A549 (cell line): ENCODE results near the gene ACTG1. TPM values are rescaled to one million over a fixed set of nuclear protein-coding genes. Genes with fewer than 3 reads are reported as not detected.

Experiments used
- ATAC-seq, 2 experiments: fragments of 200-7000 bp in 1 of 2; fragments of >200 bp in 1 of 2; cut with Nextera tagmentation in 1 of 2; cut with Tn5 transposase in 1 of 2; 3 replicates each; pipeline versions ENCODE4 v1.8.0 to v1.9.1; 2018 to 2020; ENCODE audit warnings: mild to moderate bottlenecking in 1 of 2, moderate library complexity in 1 of 2
- CTCF ChIA-PET: fragments of 300-600 bp; sonication (Branson Sonifier 250); formaldehyde crosslinking; extraction: SDS; loops from one replicate; lab custom pipeline; 2021; ENCODE audit warnings: antibody characterized with exemption, inconsistent platforms; lab: Yijun Ruan, JAX
- POLR2A ChIA-PET: fragments of 350-600 bp; formaldehyde crosslinking; extraction: SDS; loops from one replicate; lab custom pipeline; 2021; ENCODE audit warnings: antibody characterized with exemption, inconsistent platforms; lab: Yijun Ruan, JAX
- DNase-seq, 2 experiments: peaks; one replicate each; pipeline versions ENCODE4 v3.0.0 to v3.0.0-alpha.2; 2011 to 2016; ENCODE audit warnings: low read depth in 1 of 2, low spot score in 1 of 2
- FAIRE-seq: peaks from 2 replicates; lab custom pipeline; 2011; peaks lifted over from hg19 to GRCh38; lab: Jason Lieb, UNC
- H3K27ac ChIP-seq, 2 experiments: fragments of >200 bp; sonication (Bioruptor Twin); formaldehyde crosslinking; 3 replicates each; pipeline ENCODE4 v1.5.1; 2016 to 2017
- H3K4me1 ChIP-seq: fragments of >200 bp; sonication (Bioruptor Twin); formaldehyde crosslinking; 3 replicates; pipeline ENCODE4 v1.6.1; 2016
- H3K4me2 ChIP-seq: fragments of >200 bp; sonication (Bioruptor Twin); formaldehyde crosslinking; 3 replicates; pipeline ENCODE4 v1.6.1; 2016
- H3K4me3 ChIP-seq: fragments of >200 bp; sonication (Bioruptor Twin); formaldehyde crosslinking; 3 replicates; pipeline ENCODE4 v1.5.1; 2016
- H3K9me3 ChIP-seq: fragments of >200 bp; sonication (Bioruptor Twin); formaldehyde crosslinking; 3 replicates; pipeline ENCODE4 v1.6.1; 2016
- BHLHE40 ChIP-seq: IDR thresholded peaks from 2 replicates; pipeline ENCODE4 v1.6.1; 2012; ENCODE audit warnings: low read depth, low read length, inconsistent platforms
- CHD2 ChIP-seq: fragments of 150-350 bp; IDR thresholded peaks from 2 replicates; pipeline ENCODE4 v1.6.1; 2014; ENCODE audit warnings: low read length; ENCODE audit not compliant: partially characterized antibody
- EHMT2 ChIP-seq: fragments of 200-600 bp; sonication (generic); IDR thresholded peaks from 2 replicates; pipeline ENCODE4 v1.6.1; 2016; ENCODE audit warnings: antibody characterized with exemption, low read depth, mild to moderate bottlenecking, moderate library complexity
- ESRRA ChIP-seq: fragments of 150-350 bp; IDR thresholded peaks from 2 replicates; pipeline ENCODE4 v1.6.1; 2014; ENCODE audit warnings: mild to moderate bottlenecking, low read length, borderline replicate concordance
- FOSL2 ChIP-seq, 2 experiments: fragments of 450-650 bp in 1 of 2; fragments of >200 bp in 1 of 2; sonication (Bioruptor Twin) in 1 of 2; formaldehyde crosslinking; IDR thresholded peaks; 2 replicates each; pipeline versions ENCODE4 v1.5.0 to v1.6.1; 2016 to 2020; ENCODE audit warnings: mild to moderate bottlenecking in 1 of 2, moderate library complexity in 1 of 2
- HOXB13 ChIP-seq: fragments of 250-450 bp; sonication (Bioruptor Pico); IDR thresholded peaks from 2 replicates; pipeline ENCODE4 v1.5.0; 2020; ENCODE audit warnings: low read depth, mild to moderate bottlenecking, moderate library complexity
- HOXB5 ChIP-seq: fragments of 250-450 bp; sonication (Bioruptor Pico); IDR thresholded peaks from 2 replicates; pipeline ENCODE4 v1.5.0; 2020; ENCODE audit warnings: mild to moderate bottlenecking, moderate library complexity
- JUNB ChIP-seq: fragments of >200 bp; sonication (Bioruptor Twin); formaldehyde crosslinking; IDR thresholded peaks from 2 replicates; pipeline ENCODE4 v1.6.1; 2016
- KDM1A ChIP-seq: fragments of 200-600 bp; sonication (generic); IDR thresholded peaks from 2 replicates; pipeline ENCODE4 v1.6.1; 2016; ENCODE audit warnings: low read depth, mild to moderate bottlenecking
- KDM5A ChIP-seq: fragments of 200-600 bp; sonication (generic); IDR thresholded peaks from 2 replicates; pipeline ENCODE4 v1.6.1; 2016; ENCODE audit warnings: antibody characterized with exemption, mild to moderate bottlenecking
- MAFK ChIP-seq: fragments of 450-650 bp; IDR thresholded peaks from 2 replicates; pipeline ENCODE4 v1.6.1; 2014; ENCODE audit not compliant: partially characterized antibody
- MYC ChIP-seq: IDR thresholded peaks from 2 replicates; pipeline ENCODE4 v1.6.1; 2012; ENCODE audit warnings: mild to moderate bottlenecking, inconsistent platforms, low read length, improper control_type of control experiment, borderline replicate concordance
- NFE2L2 ChIP-seq: fragments of 150-350 bp; conservative IDR thresholded peaks from 2 replicates; pipeline ENCODE4 v1.6.1; 2014; ENCODE audit warnings: low read length
- NR3C1 ChIP-seq: fragments of >200 bp; sonication (Bioruptor Twin); formaldehyde crosslinking; IDR thresholded peaks from 3 replicates; pipeline ENCODE4 v1.6.1; 2017
- PHF8 ChIP-seq: fragments of 200-600 bp; sonication (generic); IDR thresholded peaks from 2 replicates; pipeline ENCODE4 v1.6.1; 2016; ENCODE audit warnings: low read depth, mild to moderate bottlenecking, antibody characterized with exemption, moderate library complexity, borderline replicate concordance
- POLR2A ChIP-seq: IDR thresholded peaks from 2 replicates; pipeline ENCODE4 v1.6.1; 2012; ENCODE audit warnings: mild to moderate bottlenecking, low read length
- RAD21 ChIP-seq, 2 experiments: fragments of >200 bp in 1 of 2; sonication (Bioruptor Twin) in 1 of 2; formaldehyde crosslinking in 1 of 2; IDR thresholded peaks in 1 of 2; conservative IDR thresholded peaks in 1 of 2; 2 replicates in 1 of 2; 3 replicates in 1 of 2; pipeline ENCODE4 v1.6.1; 2012 to 2018; ENCODE audit warnings: inconsistent platforms in 1 of 2
- RARB ChIP-seq: fragments of 250-450 bp; sonication (Bioruptor Pico); IDR thresholded peaks from 2 replicates; pipeline ENCODE4 v1.8.0; 2021; ENCODE audit warnings: mild to moderate bottlenecking, moderate library complexity
- RNF2 ChIP-seq: fragments of 200-600 bp; sonication (generic); IDR thresholded peaks from 2 replicates; pipeline ENCODE4 v1.6.1; 2016; ENCODE audit warnings: low read depth, mild to moderate bottlenecking, antibody characterized with exemption, moderate library complexity, borderline replicate concordance
- TFCP2L1 ChIP-seq: fragments of 250-450 bp; sonication (Bioruptor Pico); IDR thresholded peaks from 2 replicates; pipeline ENCODE4 v1.5.0; 2021; ENCODE audit warnings: mild to moderate bottlenecking
- ZC3H11A ChIP-seq: fragments of 450-650 bp; IDR thresholded peaks from 2 replicates; pipeline ENCODE4 v1.6.1; 2014; ENCODE audit warnings: antibody characterized with exemption, mild to moderate bottlenecking
- WGBS: methylation state at CpG from one replicate; pipeline ENCODE4 v1.1.6; 2017; ENCODE audit errors: missing lambda C conversion rate; 5-methylcytosine and 5-hydroxymethylcytosine counted together
- polyA plus RNA-seq, 4 experiments: library from polyadenylated mRNA; depleted of rRNA in 3 of 4; stranded (reverse); fragments of >200 nt; fragmentation: RNase III in 1 of 4; extraction: RNeasy Plus Mini Kit Qiagen cat#74134 plus additional on column Dnase treatment in 1 of 4; gene quantifications; 2 replicates in 3 of 4; 3 replicates in 1 of 4; pipeline ENCODE4 v1.2.3, GENCODE V29; 2011 to 2017
- TF ChIP-seq, protein P1 (sequence below): fragments of >200 bp; sonication (Bioruptor Twin); formaldehyde crosslinking; IDR thresholded peaks from 3 replicates; pipeline ENCODE4 v1.6.1; 2016
- TF ChIP-seq, protein P2 (sequence below): IDR thresholded peaks from 2 replicates; pipeline ENCODE4 v1.6.1; 2012
- TF ChIP-seq, protein P3 (sequence below): fragments of 150-350 bp; IDR thresholded peaks from 2 replicates; pipeline ENCODE4 v1.6.1; 2014; ENCODE audit warnings: low read depth, mild to moderate bottlenecking, low read length

The ACTG1 gene
- polyA plus RNA-seq, 2 of the 4 experiments (the other 2 are of a cell fraction): 2,042 to 7,263 TPM

DNA sequence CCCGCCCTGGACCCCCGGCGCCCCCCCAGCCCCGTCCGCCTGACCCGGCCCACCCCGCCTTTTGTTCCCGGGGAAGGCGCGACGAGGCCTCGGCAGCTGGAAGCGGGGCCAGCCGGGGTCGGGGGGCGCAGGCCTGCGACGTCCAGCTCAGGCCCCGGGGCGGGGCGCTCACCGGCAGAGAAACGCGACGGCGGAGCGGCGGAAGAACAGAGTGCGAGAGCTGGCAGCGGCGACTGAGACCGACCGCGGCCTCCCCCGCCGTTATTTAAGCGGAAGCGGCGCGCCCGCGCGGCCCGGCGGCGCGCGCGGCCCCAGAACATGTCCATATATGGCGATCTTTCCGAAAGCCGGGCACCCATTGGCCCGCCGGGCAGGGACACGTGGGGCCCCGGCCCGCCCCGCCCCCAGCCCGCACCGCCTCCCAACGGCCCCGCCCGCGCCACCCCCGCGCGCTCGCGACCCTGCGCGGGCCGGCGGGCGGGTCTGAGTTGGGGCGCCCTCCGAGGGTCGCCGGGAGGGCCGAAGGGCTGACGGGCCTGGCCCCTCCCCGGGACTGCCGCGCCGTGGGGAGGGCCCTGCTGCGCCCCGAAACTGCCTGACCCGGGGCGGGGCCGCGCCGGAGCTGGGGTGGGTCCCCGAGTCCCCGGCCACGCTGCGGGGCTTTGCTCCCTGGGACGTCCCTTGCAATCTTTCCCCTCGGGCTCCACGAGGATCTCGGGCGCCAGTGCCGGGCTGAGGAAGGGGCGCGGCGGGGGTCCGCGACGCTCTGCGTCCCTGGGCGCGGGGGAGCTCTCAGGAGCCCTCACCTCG is at the start of gene ACTG1 (continued):
- TF ChIP-seq, protein P1, sequence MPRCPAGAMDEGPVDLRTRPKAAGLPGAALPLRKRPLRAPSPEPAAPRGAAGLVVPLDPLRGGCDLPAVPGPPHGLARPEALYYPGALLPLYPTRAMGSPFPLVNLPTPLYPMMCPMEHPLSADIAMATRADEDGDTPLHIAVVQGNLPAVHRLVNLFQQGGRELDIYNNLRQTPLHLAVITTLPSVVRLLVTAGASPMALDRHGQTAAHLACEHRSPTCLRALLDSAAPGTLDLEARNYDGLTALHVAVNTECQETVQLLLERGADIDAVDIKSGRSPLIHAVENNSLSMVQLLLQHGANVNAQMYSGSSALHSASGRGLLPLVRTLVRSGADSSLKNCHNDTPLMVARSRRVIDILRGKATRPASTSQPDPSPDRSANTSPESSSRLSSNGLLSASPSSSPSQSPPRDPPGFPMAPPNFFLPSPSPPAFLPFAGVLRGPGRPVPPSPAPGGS: peak; percentile 99
- TF ChIP-seq KDM1A (no peak), MYC (no peak), MAFK (no peak), PHF8 (peak; percentile 99), RNF2 (no peak), NR3C1 (no peak), EHMT2 (no peak), BHLHE40 (no peak), JUNB (no peak), TFCP2L1 (CRISPR knock-in tag) (peak; percentile 72; the same call in 1 of the 2 replicates), RARB (no peak), ESRRA (no peak), KDM5A (no peak), ZC3H11A (no peak), CHD2 (no peak), NFE2L2 (no peak), RAD21 (conservative IDR thresholded peaks at IDR 0.05 in 1 of 2, IDR thresholded peaks at IDR 0.05 in 1 of 2) (no peak), POLR2A (peak; percentile 98), HOXB5 (no peak)
- TF ChIP-seq, protein P2, sequence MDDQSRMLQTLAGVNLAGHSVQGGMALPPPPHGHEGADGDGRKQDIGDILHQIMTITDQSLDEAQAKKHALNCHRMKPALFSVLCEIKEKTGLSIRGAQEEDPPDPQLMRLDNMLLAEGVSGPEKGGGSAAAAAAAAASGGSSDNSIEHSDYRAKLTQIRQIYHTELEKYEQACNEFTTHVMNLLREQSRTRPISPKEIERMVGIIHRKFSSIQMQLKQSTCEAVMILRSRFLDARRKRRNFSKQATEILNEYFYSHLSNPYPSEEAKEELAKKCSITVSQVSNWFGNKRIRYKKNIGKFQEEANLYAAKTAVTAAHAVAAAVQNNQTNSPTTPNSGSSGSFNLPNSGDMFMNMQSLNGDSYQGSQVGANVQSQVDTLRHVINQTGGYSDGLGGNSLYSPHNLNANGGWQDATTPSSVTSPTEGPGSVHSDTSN: no peak; the same call in 1 of the 2 replicates
- TF ChIP-seq, protein P3, sequence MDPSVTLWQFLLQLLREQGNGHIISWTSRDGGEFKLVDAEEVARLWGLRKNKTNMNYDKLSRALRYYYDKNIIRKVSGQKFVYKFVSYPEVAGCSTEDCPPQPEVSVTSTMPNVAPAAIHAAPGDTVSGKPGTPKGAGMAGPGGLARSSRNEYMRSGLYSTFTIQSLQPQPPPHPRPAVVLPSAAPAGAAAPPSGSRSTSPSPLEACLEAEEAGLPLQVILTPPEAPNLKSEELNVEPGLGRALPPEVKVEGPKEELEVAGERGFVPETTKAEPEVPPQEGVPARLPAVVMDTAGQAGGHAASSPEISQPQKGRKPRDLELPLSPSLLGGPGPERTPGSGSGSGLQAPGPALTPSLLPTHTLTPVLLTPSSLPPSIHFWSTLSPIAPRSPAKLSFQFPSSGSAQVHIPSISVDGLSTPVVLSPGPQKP: no peak

DNA sequence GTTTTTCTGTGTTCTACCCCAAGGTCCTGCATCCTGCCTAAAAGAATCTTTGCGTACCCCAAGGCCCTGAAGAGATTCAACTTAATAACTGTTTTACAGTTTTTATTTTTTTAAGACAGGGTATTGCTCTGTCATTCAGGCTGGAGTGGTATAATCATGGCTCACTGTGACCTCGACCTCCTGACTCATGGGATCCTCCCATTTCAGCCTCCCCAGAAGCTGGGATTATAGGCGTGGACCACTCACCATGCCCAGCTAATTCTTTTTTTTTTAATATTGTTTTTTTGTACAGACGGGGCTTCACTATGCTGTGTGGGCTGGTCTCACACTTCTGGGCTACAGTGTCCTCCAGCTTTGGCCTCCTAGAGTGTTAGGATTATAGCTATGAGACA is 48.9 kb upstream of the ACTG1 start:
- peaks cover 88% of the 10 kb centered on the region for H3K4me1 ChIP-seq
- peak overlapping the region; percentile 16 to 88; a peak in 4 of 6 replicates for H3K27ac ChIP-seq
- no peak overlapping the region for H3K4me2 ChIP-seq
- TF ChIP-seq HOXB13 (no peak), FOSL2 (IDR thresholded peaks at IDR 0.05) (no peak), FOSL2 (CRISPR knock-in tag; IDR thresholded peaks at IDR 0.05) (0 out of 2 replicates have a peak, but pooled peaks have one; percentile 4)
- TF ChIP-seq, all 56 proteins: peak for 1
- no peaks in the 10 kb centered on the region for H3K9me3 ChIP-seq
- no peak for DNase-seq
- ChIA-PET CTCF (interaction anchor here (2.1 to 45.0 kb wide), 3 partner anchors 23 to 42 kb away, joined by 6 to 1604 read pairs (median 12); no protein-coding TSS in a partner anchor), POLR2A (no interaction called here)
- no peak for ATAC-seq
- WGBS: 59% methylated on average over 4 of the region's 4 CpGs
- no peak for FAIRE-seq
- H3K4me3 ChIP-seq: no peak overlapping the region
